IPS-18a (cell line): ENCODE results near the gene NNT.
"Not testable (repeated sequence)": the region's sequence is repeated elsewhere in the genome, so short reads cannot be mapped to it uniquely, and the experiment has no call there.

Source experiments
- H3K27ac ChIP-seq: one replicate; pipeline ENCODE4 v1.5.1; 2013; ENCODE audit warnings: low read length
- H3K27me3 ChIP-seq: one replicate; pipeline ENCODE4 v1.6.1; 2013; ENCODE audit warnings: mild to moderate bottlenecking, low read length; ENCODE audit not compliant: control insufficient read depth, insufficient read depth
- H3K36me3 ChIP-seq: one replicate; pipeline ENCODE4 v1.6.1; 2013; ENCODE audit warnings: low read depth, low read length; ENCODE audit not compliant: control insufficient read depth
- H3K4me1 ChIP-seq: one replicate; pipeline ENCODE4 v1.6.1; 2013; ENCODE audit warnings: low read depth, low read length; ENCODE audit not compliant: control insufficient read depth
- H3K4me3 ChIP-seq: one replicate; pipeline ENCODE4 v1.5.1; 2013; ENCODE audit warnings: low read length
- H3K9ac ChIP-seq: one replicate; pipeline ENCODE4 v1.6.1; 2013; ENCODE audit warnings: mild to moderate bottlenecking, low read length, moderate library complexity
- H3K9me3 ChIP-seq: one replicate; pipeline ENCODE4 v1.6.1; 2013; ENCODE audit warnings: low read depth, low read length; ENCODE audit not compliant: control insufficient read depth

NNT gene

DNA sequence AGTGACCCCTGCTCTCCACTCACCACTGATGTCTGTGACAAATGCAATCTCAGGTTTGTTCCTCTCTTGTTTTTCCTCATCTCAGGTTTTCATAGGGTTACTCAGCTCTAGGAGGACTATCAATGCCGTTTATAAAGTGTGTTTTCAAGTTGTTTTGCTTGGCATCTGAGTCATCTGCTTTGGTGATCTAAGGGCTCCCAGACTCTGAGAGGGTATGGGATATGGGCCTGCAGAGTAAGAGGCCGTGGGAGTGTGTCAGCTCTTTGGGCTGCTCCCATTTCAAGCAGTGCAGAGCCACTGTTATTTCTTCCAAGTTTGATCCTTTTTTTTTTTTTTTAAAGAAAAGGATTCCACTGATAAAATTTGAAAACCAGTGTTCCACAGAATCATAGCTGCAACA, 46.3 kb downstream of the NNT start:
- no peaks in the 10 kb centered on the region for H3K36me3 ChIP-seq
- no peak overlapping the region for H3K4me3 ChIP-seq
- no peak overlapping the region for H3K27ac ChIP-seq
- no peaks in the 10 kb centered on the region for H3K9me3 ChIP-seq
- H3K4me1 ChIP-seq, result no peaks in the 10 kb centered on the region
- H3K27me3 ChIP-seq, result no peaks in the 10 kb centered on the region
- no peak overlapping the region for H3K9ac ChIP-seq

DNA sequence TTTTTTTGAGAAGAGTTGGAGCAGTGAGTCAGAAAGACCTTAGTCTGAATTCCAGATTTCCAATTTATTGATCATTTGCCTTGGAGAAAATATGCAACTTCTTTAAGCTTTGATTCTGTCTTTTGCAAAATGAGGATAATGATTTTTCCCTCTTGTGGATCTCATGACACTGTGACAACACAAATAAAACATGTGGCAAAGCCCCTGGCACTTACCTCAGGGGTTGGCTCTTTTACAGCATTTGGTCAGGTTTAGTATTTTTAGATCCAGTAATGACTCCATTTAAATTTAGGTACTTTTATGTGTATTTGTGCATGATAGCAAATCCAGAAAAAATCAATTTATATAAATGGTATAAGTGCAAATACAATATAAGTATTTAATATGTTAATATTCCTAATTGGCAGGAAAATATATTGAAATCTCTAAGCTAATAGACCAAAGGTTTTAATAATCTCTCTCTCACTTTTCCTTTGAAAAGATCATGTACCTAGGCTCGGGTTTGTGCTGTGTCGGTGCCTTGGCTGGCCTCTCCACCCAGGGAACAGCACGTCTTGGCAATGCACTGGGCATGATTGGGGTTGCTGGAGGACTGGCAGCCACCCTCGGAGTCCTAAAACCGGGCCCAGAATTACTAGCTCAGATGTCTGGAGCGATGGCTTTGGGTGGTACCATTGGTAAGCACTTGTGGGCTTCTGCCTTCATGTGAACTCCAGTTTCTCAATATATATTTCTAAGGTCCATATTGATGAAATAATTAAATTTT, 49.7 kb downstream of the NNT start:
- H3K9ac ChIP-seq, result no peak overlapping the region
- H3K27me3 ChIP-seq, result no peaks in the 10 kb centered on the region
- no peak overlapping the region for H3K27ac ChIP-seq
- no peaks in the 10 kb centered on the region for H3K9me3 ChIP-seq
- H3K4me1 ChIP-seq, result no peaks in the 10 kb centered on the region
- H3K4me3 ChIP-seq, result no peak overlapping the region
- no peaks in the 10 kb centered on the region for H3K36me3 ChIP-seq

DNA sequence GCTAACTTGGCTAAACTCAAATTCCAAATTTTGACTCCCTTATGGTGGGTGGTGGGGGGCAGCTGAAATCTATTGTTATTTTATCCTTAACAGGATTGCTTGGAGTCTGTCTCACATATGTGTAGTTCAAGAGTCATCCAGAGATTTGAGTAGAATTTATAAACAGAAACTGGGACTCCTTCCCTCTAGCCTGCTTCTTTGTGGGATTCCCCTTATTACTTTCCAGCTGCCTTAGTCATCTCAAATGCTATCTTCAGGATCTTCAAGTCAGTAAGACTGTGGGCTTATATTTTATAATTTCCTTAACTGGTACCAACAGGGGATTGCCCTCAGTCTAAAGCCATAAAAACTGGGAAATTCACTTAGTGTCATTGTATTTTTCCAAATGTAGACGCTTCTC, 55.5 kb downstream of the NNT start:
- Histone ChIP-seq H3K4me3 (no peak overlapping the region), H3K27ac (no peak overlapping the region), H3K9ac (no peak overlapping the region), H3K27me3 (no peaks in the 10 kb centered on the region), H3K9me3 (no peaks in the 10 kb centered on the region), H3K4me1 (no peaks in the 10 kb centered on the region), H3K36me3 (no peaks in the 10 kb centered on the region)

DNA sequence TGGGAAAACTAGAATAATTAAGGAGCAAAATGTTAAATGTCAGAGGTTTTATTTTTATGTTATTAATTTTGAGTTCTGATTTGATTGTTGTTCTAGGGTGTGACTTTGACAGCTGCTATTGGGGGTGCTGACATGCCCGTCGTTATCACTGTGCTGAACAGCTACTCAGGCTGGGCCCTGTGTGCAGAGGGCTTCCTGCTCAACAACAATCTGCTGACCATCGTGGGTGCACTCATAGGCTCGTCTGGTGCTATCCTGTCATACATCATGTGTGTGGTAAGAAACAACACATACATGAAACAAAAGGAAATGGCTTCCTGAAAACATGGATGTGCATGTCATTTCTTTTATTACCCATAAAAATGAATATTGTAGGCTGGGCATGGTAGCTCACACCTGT, 56.1 kb downstream of the NNT start:
- H3K36me3 ChIP-seq, result no peaks in the 10 kb centered on the region
- H3K27me3 ChIP-seq, result no peaks in the 10 kb centered on the region
- no peak overlapping the region for H3K27ac ChIP-seq
- no peaks in the 10 kb centered on the region for H3K9me3 ChIP-seq
- H3K4me3 ChIP-seq, result no peak overlapping the region
- no peaks in the 10 kb centered on the region for H3K4me1 ChIP-seq
- no peak overlapping the region for H3K9ac ChIP-seq

DNA sequence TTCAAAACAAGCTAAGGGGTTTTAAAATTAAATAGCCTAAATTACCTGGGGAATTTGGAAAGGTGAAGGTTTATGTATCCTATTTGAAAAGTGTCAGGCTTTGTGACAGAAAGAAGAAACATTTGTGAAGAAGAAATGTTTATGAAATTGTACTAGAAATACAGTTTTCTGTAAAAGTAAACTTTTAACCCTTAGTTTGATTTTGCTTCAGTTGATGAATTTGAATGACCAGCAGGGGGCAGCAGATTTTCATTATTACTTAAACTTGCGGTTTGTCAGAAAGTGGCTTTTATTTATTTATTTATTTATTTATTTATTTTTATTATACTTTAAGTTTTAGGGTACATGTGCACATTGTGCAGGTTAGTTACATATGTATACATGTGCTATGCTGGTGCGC, 58.1 kb downstream of the NNT start:
- H3K4me3 ChIP-seq, result no peak overlapping the region
- no peaks in the 10 kb centered on the region for H3K9me3 ChIP-seq
- no peaks in the 10 kb centered on the region for H3K4me1 ChIP-seq
- H3K9ac ChIP-seq, result no peak overlapping the region
- no peak overlapping the region for H3K27ac ChIP-seq
- no peaks in the 10 kb centered on the region for H3K36me3 ChIP-seq
- H3K27me3 ChIP-seq, result no peaks in the 10 kb centered on the region

DNA sequence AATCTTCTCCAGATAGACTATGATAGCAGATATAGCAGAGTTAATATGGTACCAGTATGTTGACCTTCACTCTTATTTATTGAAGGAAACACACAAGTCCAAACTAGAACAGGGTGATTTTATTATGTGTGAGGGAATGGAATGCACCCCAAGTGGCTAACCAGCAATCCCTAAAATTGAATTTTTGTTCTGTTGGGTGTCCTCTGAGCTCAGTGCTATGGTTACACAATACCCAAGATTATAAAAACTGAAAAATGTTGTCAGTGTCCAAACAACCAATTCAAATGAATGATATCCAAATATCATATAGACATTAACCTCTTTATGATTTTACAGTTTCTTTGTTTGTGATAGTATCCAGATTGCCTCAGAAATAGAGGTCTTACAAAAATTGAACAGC, 60.9 kb downstream of the NNT start:
- no peaks in the 10 kb centered on the region for H3K4me1 ChIP-seq
- H3K27me3 ChIP-seq, result no peaks in the 10 kb centered on the region
- no peak overlapping the region for H3K4me3 ChIP-seq
- no peak overlapping the region for H3K27ac ChIP-seq
- H3K9me3 ChIP-seq, result no peaks in the 10 kb centered on the region
- no peak overlapping the region for H3K9ac ChIP-seq
- H3K36me3 ChIP-seq, result no peaks in the 10 kb centered on the region

- Histone ChIP-seq H3K27ac (no peak overlapping the region), H3K9ac (no peak overlapping the region), H3K4me1 (no peaks in the 10 kb centered on the region), H3K36me3 (no peaks in the 10 kb centered on the region), H3K27me3 (no peaks in the 10 kb centered on the region), H3K9me3 (no peaks in the 10 kb centered on the region), H3K4me3 (no peak overlapping the region)
Measured at GRCh38 chr5:43664501-43665040, 61.6 kb downstream of the NNT start.

GRCh38 chr5:43665749-43666148, 62.8 kb downstream of the NNT start:
- H3K27ac ChIP-seq, H3K9me3 ChIP-seq, H3K4me1 ChIP-seq, H3K4me3 ChIP-seq, H3K27me3 ChIP-seq, H3K36me3 ChIP-seq, H3K9ac ChIP-seq: not testable (repeated sequence)

- H3K36me3 ChIP-seq, H3K9me3 ChIP-seq, H3K27ac ChIP-seq, H3K4me3 ChIP-seq, H3K9ac ChIP-seq, H3K4me1 ChIP-seq, H3K27me3 ChIP-seq: not testable (repeated sequence)
Measured at GRCh38 chr5:43666728-43667127, 63.7 kb downstream of the NNT start.

GRCh38 chr5:43667379-43667778, 64.4 kb downstream of the NNT start:
- H3K36me3 ChIP-seq, H3K4me3 ChIP-seq, H3K9ac ChIP-seq, H3K9me3 ChIP-seq, H3K4me1 ChIP-seq, H3K27ac ChIP-seq, H3K27me3 ChIP-seq: not testable (repeated sequence)

GRCh38 chr5:43674536-43674935, 71.6 kb downstream of the NNT start:
- Histone ChIP-seq H3K27me3 (no peaks in the 10 kb centered on the region), H3K36me3 (no peaks in the 10 kb centered on the region), H3K4me1 (no peaks in the 10 kb centered on the region), H3K4me3 (no peak overlapping the region), H3K9me3 (no peaks in the 10 kb centered on the region), H3K27ac (no peak overlapping the region), H3K9ac (no peak overlapping the region)

GRCh38 chr5:43675357-43675756, 72.4 kb downstream of the NNT start:
- Histone ChIP-seq H3K9me3 (no peaks in the 10 kb centered on the region), H3K27me3 (no peaks in the 10 kb centered on the region), H3K27ac (no peak overlapping the region), H3K4me1 (no peaks in the 10 kb centered on the region), H3K9ac (no peak overlapping the region), H3K36me3 (no peaks in the 10 kb centered on the region), H3K4me3 (no peak overlapping the region)
